GM20000 (cell line): ENCODE data around the gene PTPN20.

Source experiments
- DNase-seq: peaks from one replicate; pipeline ENCODE4 v3.0.0; 2012; ENCODE audit warnings: low spot score
- TF ChIP-seq, protein P1 (sequence below): IDR thresholded peaks from 2 replicates; pipeline ENCODE4 v1.5.1; 2012; ENCODE audit warnings: mild to moderate bottlenecking, control low read depth; ENCODE audit errors: extremely low read depth, missing control alignments

The PTPN20 gene

DNA sequence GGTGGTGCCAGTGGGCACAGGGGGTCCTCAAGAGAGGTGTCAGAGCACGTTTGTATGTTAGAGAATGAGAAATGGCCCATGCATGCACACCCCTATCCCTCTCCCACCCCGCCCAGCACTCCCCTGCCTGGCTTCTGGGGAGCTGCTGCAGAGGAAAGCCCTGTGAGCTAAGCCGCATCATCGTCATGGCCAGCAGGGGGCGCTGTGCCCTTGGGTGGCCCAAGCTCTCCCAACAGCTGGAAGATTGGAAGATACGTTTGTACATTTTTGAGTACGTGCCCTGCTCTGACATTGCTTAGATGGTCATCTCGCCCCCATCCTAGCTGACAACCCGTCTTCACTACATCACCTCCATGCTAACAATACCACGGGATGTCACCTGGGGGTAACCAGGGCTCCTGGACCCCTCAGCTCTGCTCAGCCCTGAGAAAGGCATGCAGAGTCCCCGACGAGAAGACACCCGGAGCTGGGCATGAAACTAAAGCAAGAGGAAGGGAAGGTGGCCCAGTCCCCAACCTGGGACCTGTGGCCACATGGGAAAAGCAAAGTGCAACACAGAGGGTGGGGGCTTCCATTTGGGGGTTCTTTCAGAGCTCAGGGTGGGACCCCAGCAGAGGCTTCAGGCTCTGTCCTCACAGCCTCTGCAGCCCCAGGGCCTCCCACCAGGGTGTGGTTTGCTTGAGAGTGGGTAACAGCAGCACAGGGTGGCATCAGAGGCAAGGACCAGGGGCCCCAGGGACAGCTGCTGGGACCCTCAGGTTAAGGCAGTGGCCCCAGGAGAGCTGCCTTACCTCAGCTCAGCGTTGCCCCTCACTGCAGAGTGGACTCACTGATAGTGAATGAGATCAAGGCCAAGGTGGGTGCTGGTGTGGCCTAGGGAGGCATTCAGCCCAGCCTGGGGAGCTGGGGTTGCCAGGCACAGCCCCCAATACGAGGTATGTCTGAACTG lies 136.6 kb downstream of the PTPN20 start:
- TF ChIP-seq, protein P1, sequence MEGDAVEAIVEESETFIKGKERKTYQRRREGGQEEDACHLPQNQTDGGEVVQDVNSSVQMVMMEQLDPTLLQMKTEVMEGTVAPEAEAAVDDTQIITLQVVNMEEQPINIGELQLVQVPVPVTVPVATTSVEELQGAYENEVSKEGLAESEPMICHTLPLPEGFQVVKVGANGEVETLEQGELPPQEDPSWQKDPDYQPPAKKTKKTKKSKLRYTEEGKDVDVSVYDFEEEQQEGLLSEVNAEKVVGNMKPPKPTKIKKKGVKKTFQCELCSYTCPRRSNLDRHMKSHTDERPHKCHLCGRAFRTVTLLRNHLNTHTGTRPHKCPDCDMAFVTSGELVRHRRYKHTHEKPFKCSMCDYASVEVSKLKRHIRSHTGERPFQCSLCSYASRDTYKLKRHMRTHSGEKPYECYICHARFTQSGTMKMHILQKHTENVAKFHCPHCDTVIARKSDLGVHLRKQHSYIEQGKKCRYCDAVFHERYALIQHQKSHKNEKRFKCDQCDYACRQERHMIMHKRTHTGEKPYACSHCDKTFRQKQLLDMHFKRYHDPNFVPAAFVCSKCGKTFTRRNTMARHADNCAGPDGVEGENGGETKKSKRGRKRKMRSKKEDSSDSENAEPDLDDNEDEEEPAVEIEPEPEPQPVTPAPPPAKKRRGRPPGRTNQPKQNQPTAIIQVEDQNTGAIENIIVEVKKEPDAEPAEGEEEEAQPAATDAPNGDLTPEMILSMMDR, result peak; percentile 91

DNA sequence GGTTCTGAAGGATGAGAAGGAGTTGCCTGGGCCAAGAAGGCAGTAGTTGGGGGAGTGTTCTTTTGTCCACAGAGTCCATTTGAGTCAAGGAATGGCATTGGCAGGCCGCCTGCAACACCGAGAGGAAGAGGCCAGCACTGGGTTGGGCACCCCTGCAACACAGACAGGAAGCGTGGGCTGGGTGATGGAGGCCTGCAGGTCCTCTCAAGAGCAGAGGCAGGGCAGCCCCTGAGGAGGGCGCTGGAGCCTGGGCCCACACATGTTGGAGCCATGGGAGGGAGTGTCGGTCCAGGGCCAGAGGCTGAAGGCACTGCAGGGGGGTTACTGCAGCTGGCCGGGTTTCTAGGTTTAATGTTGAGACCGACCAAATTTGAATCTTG lies 137.3 kb downstream of the PTPN20 start:
- TF ChIP-seq, protein P1, result no peak
- DNase-seq, result no peak

More for the DNA sequence above, 136.6 kb downstream of the PTPN20 start:
- peak; percentile 64 for DNase-seq

DNA sequence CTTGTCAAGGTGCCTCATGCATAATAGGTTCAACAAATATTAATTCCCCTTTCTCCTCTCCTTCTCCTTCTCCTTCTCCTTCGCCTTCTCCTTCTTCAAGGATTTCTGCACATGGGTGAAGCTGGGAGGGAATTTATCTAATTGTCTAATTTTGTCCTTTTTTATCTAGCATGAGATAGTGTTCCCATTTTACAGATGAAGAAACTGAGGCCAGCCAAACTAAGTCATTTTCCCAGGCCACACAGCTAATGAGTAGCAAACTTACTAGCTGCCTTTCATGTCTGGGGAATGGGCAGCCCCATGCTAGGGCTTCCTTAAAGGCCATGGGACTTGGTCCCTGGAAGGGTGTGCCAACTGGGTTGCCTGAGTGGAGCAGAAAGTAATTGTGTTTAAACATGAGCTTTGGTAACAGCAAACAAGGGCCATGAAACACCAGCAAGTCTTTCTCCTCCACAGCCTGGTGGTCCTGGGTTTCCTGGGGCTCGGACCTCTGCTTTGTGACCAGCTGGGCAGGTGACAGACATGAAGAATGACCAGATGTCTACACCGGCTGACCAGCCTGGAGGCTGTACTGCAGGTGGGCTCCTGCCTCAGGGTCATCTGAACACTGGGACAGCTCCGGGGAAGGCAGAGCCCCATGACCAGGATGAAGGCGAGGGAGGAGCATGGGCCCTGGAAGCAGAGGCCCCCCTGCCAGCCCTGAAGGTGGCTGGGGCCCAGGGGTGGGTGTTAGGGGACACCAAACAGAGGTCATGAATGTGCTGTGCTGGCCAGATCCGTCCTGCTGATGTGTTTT lies 138.0 kb downstream of the PTPN20 start:
- DNase-seq, result no peak
- TF ChIP-seq, protein P1, result no peak

DNA sequence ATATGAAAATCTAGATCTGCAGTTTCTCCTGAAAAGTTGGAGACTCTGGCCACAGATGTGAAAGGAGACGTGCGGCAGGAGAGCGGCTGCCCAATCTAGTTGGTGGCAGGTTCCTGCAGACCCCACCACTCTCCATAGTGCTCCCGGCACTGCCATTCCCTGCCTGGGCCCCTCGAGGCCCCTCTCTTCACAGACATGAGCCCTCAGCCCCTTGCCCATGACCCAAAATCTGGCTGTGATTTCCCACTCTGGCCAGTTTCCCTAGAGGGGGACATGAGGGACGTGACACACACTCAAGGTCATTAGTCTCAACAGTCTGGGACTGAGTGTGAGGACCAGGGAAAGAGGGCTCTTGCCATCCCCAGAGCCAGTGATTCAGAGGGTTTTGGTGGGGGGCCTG lies 138.7 kb downstream of the PTPN20 start:
- DNase-seq, result no peak
- TF ChIP-seq, protein P1, result no peak

DNA sequence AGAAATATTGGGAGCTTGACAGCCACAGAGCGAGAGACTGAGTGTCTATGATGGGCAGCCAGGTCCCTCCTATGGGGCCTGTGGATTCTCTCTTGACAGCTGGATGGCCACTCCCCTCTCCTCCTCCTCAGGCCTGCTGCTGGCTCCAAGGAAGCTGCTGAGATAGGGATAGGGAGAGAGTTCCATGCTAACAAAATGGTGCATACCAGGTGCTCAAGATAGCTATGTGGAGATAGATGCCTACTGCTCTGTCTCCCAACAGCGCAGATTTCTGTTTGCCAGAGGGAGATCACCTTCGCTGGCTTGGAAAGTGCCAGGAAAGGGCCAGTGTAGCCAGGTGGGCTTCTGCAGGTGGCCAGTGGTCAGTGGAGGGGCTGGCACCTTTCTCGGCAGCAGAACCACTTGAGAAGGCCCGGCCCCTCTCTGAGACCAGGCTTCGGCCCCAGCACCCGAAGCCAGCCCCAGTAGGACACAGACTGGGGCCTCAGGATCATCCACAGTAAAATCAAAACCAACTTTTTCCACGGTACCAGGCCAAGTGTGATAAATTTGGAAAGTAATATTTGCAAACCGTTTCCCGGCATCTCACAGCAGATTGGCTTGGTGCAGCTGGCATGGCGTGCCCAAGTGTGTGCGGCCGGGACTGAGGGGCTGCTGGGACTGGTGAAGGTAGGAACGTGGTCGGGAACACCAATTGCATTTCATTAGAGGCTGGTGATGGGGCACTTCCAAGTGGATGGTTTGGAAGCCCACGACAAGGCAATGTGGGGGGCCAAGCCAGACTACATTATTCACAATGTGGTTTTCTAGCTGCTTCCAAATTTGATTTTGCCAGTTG lies 139.6 kb downstream of the PTPN20 start:
- TF ChIP-seq, protein P1, result no peak

DNA sequence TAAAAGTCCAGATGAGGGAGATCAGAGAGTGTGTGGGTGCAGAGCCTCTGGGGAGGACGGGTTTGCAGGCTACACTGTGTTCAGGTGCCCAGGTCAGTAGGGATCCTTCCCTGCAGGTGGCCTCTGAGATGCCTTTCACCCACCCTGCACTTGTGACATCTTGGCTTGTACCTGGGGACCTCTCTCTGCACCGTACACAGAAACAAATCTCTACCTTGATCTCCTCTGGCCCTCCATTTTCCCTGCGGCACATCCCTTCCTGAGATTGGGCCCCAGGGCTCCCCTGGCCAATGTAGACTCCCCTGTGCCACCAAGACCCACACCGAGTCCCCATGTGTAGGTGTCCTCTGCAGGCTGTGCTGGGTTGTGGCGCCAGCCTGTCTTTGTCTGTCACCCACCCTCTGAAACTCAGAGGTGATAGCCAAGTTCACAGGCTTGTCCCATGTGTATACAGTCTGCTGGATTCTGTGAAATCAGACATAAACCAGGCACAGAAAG lies 140.6 kb downstream of the PTPN20 start:
- DNase-seq, result no peak
- TF ChIP-seq, protein P1, result no peak

More for the DNA sequence above, 139.6 kb downstream of the PTPN20 start:
- DNase-seq, result no peak
